Measurements from ENCODE around the gene LRRC8E.

GRCh38 chr19:7928334-7928706 is 40.0 kb downstream of the LRRC8E start:
- no peak for TF ChIP-seq CTCF (IDR thresholded peaks at IDR 0.05)
- peak in 2 of 3 donors; percentile 15 to 17 for TF ChIP-seq POLR2AphosphoS5 (IDR thresholded peaks at IDR 0.05)
- no peak for TF ChIP-seq POLR2A (IDR thresholded peaks at IDR 0.05)
